Forelimb muscle (tissue), 1 donor: Measurements from ENCODE around the gene CLSTN1. TPM values are rescaled to one million over a fixed set of nuclear protein-coding genes. Genes with fewer than 3 reads are reported as not detected.
"Not testable (repeated sequence)": the region's sequence is repeated elsewhere in the genome, so short reads cannot be mapped to it uniquely, and the experiment has no call there.

ENCODE experiments used
- DNase-seq: peaks from one replicate; pipeline ENCODE4 v3.0.0-alpha.2; 2013; ENCODE audit warnings: low read depth
- polyA plus RNA-seq: library from polyadenylated mRNA; unstranded; fragments of 120-200 nt; gene quantifications from one replicate; pipeline ENCODE4 v1.2.1, GENCODE V29; 2013; ENCODE audit not compliant: insufficient read length

CLSTN1 gene
- polyA plus RNA-seq, 1 donor = 62.4 TPM

DNA sequence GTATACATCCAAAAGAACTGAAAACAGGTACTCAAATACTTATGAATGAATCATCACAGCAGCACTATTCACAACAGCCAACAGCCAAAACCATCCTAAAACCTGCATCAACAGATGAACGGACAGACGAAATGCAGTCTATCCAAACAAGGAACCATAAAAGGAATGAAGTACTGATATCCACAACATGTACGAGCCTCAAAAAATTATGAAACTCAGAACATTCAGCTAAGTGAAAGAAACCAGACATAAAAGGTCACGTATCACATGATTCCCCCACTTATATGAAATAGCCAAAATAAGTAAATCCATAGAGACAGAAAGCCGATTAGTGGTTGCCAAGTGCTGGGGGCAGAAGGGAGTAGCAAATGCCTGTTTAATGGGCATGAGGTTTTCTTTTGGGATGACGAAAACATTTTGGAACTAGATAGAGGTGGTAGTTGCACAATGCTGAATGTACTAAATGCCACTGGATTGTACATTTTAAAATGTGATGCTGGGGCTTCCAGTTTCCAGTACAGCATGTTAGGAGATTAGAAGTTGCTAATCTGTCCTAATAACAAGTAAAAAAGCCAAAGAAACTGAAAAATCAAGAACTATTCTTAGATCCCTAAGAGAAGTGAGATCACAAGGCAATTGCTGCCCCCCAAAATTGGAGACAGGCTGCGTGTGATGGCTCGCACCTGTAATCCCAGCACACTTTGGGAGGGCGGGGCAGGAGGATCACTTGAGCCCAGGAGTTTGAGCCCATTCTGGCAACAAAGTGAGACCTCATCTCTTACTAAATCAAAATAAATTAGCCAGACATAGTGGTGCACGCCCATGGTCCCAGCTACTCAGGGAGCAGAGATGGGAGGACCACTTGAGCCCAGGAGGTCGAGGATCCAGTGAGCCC, 25.3 kb downstream of the CLSTN1 start:
- no peak for DNase-seq

DNA sequence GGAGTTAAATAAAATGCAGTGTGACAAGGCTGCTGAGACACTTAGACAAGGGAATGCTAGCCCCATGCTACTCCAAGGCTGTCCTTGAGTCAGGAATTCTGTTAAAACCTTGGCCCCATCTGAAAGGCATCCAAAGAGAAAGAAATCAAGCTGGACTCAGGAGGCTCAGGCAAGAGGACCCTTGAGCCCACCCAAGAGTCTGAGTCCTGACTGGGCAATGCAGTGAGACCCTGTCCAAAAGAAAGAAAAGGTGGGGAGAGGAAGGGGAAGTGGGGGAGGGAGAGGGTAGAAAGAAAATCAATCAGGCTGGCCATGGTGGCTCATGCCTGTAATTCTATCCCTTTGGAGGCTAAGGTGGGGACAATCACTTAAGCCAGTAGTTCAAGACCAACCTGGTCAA, 26.7 kb downstream of the CLSTN1 start:
- DNase-seq = no peak

DNA sequence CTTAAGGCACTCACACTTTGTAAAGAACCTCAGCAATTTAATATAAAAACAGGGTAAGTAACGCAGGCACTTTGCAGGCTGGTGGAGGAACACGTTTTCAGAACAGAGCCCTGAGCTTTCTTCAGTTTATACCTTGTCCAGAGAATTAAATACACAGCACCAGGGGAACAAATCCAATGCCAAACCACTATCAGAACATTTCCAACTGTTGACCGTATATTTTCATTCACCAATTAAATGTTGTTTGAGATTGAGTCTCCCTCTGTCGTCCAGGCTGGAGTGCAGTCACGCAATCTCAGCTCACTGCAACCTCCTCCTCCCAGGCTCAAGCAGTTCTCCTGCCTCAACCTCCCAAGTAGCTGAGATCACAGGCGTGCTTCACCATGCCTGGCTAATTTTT, 29.7 kb downstream of the CLSTN1 start:
- no peak for DNase-seq

DNA sequence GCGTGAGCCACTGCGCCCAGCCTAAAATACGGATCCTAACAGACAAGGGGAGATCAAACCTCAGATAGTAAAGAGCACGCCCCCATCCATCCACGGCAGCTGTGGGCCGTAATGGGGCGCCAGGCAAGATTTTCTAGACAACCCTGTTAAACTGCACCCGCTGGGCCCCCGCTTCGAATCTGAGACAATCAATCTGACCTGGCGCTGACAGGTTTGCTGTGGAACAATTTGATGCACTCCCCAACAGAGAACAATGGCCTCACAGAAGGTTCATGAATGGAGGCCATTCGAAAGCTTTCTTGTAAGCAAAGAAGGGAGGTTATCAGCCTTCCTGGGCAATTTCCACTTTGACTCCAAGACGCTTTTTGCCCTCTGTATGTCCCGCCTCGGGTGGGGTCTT, 30.5 kb downstream of the CLSTN1 start:
- DNase-seq = no peak

DNA sequence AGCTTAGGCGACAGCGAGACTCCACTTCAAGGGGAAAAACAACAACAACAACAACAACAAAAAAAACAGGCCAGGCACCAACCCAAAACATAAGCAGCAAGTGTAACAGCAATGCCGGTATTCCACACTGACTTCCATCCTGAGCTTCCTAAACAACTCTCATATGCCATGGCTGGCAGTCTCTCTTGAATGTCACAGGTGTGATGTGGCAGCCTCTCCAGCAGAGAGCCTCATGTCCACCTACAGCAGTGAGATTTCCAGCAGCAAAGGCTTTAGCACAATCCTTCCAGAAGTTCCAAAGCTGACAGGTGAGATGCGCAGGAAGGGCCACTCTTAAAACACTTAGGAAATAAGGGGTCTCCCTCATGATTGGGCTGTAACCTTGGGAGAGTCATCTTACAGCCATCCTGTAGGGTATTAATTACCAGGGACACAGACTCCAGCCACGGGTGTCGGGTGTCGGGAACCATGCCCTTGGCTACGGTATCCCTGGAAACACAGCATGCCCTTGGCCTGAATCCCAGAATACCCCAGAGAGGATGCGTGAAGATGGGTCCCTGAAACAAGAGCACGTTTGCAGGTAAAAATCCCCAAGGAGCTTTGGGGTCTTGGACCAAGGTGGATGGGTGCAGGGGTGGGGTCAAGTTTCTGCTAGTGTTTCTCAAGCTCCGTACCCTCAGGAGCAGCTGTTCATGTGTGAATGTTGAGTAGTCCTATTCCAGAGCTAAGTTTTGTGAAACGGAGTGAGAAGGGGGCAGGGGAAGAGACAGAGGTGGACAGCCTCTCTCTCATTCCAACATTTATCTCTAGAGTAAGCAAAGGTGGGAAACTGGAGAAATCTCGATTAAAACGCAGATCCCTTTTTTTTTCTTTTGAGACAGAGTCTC, 31.4 kb downstream of the CLSTN1 start:
- no peak for DNase-seq

DNA sequence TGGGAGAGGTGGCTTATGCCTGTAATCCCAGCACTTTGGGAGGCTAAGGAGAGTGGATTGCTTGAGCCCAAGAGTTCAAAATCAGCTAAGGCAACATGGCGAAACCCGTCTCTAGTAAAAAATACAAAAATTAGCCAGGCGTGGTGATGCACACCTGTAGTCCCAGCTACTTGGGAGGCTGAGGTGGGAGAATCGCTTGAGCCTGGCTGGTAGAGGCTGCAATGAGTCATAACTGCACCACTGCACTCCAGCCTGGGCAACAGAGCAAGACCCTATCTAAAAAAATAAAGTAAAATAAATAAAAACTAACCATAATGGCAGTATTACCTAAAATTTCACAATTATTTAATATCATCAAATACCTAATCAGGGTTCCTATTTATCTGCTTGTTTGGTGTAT, 34.1 kb downstream of the CLSTN1 start:
- DNase-seq = not testable (repeated sequence)

DNA sequence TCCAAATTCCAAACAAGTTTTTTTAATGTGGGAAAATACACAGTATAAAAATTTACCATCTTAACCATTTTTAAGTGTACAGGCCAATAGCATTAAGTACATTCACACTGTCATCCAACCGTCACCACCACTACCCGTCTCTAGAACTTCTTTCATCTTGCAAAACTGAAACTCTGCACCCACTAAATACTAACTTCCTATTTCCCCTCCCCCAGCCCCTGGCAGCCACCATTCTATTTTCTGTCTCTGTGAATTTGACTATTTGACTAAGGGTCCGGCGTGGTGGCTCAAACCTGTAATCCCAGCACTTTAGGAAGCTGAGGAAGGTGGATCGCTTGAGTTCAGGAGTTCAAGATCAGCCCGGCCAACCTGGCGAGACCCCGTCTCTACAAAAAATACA, 36.1 kb downstream of the CLSTN1 start:
- DNase-seq = no peak

DNA sequence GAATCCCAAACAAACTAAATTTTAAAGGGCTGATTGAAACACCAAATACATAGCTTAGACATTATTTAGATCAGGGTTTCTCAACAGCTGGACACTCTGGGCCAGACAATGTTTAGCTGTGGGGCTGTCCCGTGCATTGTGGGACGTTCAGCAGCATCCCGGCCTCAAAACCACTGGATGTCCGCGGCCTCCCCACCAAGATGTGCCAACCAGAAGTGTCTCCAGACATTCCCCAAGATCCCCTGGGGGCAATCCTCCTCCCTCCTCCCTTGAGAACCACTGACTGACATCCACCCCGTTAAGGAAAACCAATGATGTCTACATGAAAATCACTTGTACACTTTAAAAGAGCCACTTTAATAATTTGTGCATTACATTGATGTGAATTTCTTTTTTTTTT, 38.4 kb downstream of the CLSTN1 start:
- DNase-seq = no peak

DNA sequence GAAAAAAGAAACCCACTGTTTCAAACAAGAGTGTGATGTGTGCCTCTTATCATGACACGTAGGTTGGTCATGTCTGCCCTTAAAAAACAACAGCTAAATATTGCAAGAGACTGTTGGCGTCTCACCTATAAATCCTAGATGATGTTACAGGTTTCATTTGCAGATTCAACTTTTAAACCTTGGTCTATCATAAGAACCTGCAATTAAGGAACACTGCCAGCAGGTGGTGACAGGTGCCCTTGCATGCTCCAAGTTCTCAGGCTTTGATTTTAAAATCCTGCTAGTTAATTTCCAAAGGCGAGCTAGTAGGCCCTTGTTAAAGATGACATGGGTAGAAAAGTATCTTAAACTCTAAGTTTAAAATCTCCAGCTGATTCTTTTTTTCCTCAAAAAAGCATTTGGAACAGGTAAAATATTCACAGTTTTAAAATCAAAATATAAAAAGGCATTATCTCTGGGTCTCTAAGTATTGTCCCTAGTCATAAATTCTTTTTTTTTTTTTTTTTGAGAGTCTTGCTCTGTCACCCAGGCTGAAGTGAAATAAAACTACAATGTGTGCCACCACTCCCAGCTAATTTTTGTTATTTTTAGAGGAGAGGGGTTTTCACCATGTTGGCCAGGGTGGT, 39.1 kb downstream of the CLSTN1 start:
- no peak for DNase-seq

DNA sequence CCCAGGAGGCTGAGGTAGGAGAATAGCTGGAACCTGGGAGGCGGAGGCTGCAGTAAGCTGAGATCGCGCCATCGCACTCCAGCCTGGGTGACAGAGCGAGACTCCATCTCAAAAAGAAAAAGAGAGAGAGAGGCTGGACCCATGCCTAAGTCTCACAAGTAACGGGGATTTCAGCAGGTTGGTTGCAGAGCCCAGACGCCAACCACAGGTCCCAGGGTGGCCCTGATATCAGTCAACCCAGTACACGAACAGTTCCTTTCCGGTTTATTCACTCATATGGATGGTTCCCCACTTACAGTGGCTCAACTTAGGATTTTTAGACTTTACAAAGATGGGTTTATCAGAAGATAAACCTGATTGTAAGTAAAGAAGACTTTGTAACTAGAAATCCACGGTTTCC, 40.9 kb downstream of the CLSTN1 start:
- DNase-seq = no peak

DNA sequence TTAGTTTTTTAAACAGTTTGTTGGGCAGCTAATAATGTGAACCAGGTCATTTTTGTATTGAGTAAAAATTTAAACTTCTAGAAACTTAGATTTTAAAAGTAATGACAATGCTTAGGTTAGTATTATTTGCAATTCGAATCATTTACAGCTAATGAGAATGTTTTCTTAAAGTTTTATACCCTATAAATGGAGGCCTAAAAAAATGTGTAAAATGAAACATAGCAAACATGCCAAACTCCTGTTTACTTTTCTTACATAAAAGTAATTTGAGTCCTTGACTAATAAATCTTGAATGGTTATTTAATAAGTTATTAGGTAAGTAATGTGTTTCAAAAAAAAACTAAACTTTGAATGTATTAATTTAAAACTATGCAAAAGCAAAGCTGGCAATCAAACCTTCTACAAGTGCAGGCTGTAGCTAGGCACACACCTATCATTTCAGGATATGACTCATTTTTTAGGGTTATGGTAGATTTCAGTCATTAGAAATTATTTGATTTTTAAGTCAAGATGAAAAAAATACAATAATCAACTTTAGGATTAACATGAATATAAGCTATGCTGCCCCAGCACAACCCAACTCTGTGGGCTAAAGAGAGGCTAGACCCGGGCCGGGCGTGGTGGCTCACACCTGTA, 41.5 kb downstream of the CLSTN1 start:
- no peak for DNase-seq

DNA sequence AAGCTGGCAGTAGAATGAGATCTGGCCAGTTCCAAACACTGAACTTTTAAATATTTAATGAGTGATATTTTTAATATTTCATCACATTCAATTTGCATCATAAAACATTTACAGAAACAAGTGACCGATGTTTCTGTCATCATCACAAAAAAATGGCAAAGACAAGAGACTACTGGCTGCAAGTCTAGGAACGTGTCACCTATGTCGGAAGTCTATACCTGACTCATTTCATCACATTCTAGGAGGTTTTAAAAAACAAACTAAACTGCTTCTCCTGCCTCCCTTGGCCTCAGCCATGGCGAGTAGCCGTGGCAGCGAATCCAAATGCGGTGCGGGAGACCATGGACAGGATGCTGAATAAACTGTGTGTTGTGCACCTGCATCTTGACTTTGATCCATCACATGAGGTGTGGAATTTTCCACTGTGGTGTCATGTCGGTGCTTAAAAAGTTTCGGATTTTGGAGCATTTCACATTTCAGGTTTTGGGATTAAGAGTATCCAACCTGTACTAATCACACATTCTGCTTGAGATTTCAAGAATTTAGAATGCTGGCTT, 43.1 kb downstream of the CLSTN1 start:
- DNase-seq = no peak

DNA sequence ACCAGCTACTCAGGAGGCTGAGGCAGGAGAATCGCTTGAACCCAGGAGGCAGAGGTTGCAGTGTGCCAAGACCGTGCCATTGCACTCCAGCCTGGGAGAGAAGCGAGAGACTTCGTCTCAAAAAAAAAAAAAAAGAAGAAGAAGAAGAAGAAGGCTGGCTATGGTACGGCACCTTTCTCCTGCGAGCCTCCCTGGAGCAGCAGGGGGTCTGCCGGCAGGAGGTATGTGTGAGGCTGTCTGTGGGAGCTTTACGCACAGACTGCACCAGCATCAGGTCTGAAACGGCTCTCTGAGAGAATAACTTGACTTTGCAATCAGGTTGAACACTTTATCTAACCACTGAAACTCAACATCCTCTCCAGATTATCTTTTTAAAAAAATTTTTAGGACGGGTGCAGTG, 44.9 kb downstream of the CLSTN1 start:
- DNase-seq = no peak

DNA sequence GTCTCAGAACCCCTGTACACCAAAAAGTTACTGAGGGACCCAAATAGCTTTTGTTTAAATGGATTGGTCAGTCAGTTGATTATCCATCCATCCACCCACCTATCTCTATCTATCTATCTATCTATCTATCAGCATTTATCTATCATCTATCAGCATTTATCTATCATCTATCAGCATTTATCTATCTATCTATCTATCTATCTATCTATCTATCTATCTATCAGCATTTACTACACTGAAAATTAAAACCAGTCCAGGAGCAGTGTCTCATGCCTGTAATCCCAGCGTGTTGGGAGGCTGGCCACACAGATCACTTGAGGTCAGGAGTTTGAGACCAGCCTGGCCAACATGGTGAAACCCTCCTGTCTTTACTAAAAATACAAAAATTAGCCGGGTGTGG, 47.1 kb downstream of the CLSTN1 start:
- no peak for DNase-seq

DNA sequence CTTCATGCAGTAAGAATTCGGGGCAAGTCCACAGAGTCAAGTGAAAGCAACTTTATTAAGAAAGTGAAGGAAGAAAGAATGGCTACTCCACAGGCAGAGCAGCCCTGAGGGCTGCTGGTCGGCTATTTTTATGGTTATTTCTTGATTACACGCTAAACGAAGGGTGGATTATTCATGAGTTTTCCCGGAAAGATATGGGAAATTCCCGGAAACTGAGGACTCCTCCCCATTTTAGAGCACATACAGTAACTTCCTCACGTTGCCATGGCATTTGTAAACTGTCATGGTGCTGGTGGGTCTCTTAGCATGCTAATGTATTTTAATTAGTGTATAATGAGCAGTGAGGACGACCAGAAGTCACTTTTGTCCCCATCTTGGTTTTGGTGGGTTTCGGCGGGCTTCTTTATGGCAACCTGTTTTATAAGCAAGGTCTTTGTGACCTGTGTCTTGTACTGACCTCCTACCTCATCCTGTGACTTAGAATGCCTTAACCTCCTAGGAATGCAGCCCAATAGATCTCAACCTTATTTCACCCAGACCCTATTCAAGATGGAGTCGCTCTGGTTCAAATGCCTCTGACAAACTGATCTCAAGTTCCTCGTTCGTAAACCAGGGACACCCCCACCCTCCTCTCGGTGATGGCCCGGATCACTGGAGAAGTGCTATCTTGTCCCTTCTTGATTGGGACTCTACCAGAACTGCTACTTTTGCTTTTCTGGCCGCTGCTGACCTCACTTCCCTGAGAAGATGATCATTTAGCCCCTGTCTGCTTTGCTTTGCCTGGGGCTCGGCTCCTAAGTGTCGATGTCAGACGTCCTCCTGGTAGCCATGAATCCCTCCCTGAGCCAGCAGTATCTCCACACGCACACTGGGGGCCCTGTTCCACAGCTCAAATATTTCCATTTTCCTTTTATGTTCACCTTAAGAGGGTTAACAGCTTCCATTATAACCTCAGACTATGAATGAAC, 48.8 kb downstream of the CLSTN1 start:
- DNase-seq = no peak

DNA sequence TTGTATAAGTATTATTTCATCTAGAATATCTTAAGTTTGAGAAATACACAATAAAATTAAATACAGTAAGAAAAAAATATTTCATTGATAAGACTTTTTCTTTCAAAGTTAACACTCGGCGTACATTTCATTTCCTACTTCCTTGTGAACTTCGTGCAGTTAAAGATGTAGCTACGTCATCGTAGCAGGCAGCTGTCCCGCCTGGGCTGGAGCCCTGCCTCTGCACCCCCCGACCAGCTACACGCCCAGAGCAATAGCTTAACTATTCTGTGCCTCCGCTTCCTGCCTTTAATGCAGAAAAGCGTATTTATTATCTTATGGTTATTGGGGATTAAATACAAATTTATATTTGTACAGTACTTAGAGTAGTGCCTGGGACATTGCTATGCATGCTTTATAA, 53.5 kb downstream of the CLSTN1 start:
- DNase-seq = no peak

DNA sequence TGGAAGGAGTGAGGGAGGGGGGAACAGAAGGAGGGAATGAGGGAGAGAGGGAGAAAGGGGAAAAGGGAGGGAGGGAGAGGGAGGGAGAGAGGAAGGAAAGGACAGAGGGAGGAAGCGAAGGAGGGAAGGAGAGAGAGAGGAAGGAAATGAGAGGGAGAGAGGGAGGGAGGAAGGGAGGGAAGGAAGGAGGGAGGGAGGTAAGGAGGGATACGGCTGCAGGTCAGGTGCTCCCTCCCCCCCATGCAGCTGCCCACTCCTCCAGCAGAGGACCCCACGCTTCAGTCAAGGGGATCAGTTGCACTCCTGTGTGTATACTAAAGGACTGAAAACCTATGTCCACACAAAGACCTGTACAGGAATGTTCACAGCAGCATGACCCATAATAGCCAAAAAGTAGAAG, 54.8 kb downstream of the CLSTN1 start:
- DNase-seq = no peak

DNA sequence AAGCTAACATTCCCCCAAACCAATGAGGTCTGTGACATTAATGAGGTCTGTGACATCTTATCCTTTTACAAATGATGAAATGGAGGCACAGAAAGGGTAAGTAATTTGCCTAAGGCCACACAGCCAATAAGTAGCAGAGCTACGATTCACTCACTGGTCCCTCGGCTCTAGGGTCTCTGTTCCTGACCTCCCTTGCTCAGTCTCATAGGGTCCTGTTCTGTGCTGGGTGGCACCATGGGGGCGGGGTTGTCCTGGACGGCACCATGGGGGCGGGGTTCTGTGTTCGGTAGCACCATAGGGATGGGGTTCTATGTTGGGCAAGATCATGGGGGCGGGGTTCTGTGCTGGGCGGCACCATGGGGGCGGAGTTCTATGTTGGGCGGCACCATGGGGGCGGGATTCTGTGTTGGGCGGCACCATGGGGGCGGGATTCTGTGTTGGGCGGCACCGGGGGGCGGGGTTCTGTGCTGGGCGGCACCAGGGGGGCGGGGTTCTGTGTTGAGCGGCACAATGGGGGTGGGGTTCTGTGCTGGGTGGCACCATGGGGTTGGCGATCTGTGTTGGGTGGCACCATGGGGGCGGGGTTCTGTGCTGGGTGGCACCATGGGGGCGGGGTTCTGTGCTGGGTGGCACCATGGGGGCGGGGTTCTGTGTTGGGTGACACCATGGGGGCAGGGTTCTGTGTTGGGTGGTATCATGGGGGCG, 55.6 kb downstream of the CLSTN1 start:
- no peak for DNase-seq

DNA sequence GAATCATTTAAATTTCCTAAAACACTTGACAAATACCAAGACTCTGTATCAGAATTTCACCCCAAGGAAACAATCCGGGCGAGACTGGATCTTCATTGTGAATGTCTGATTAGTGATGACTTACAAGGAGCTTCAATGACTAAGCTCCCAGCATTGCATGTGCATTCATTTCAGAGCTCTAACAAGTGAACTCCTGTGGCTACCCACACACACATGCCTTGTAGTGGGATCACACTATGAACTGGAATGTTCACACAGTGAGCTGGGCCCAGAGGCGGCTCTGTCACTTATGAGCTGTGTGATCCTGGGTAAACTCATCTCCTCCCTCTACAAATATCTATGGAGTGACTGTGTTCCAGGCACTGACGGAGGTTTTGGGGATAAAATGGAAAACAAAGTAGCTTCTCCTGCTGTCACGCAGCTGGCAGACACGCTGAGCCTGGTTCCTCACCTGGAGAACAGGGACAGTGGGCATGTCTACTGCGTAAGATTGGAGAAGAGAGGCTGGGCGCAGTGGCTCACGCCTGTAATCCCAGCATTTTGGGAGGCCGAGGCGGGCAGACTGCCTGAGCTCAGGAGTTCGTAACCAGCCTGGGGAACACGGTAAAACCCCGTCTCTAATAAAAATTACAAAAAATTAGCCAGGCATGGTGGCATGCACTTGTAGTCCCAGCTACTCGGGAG, 56.9 kb downstream of the CLSTN1 start:
- no peak for DNase-seq
